C4-2B (cell line): ENCODE data around the gene SCGB1A1.

Source experiments
- H3K27ac ChIP-seq: fragments of 450-650 bp; 2 replicates; pipeline ENCODE4 v1.5.1; 2017
- CTCF ChIP-seq: fragments of 450-650 bp; conservative IDR thresholded peaks from 2 replicates; pipeline ENCODE4 v1.5.1; 2017; ENCODE audit warnings: mild to moderate bottlenecking
- ZFX ChIP-seq: fragments of 450-650 bp; IDR thresholded peaks from 2 replicates; pipeline ENCODE4 v1.6.1; 2017

Gene SCGB1A1

DNA sequence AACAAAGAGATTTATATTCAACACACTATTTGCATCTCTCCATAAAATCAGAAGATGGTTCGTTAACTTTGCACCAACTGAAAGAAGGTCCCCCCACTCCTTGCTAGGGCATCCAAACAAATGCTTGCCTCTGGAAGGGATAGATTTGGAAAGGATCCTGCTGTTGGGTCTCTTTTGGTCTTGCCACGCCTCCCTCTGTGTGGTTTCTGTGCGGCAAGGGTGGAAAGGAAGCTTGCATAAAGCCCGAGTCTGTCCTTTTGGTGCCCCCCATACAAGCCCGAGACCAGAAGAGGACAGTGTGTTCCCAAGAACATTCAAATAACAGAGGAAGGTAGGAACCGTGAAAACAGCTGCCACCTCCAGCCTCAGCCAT is 15.1 kb downstream of the SCGB1A1 start:
- no peak overlapping the region for H3K27ac ChIP-seq
- TF ChIP-seq CTCF (no peak), ZFX (no peak)

DNA sequence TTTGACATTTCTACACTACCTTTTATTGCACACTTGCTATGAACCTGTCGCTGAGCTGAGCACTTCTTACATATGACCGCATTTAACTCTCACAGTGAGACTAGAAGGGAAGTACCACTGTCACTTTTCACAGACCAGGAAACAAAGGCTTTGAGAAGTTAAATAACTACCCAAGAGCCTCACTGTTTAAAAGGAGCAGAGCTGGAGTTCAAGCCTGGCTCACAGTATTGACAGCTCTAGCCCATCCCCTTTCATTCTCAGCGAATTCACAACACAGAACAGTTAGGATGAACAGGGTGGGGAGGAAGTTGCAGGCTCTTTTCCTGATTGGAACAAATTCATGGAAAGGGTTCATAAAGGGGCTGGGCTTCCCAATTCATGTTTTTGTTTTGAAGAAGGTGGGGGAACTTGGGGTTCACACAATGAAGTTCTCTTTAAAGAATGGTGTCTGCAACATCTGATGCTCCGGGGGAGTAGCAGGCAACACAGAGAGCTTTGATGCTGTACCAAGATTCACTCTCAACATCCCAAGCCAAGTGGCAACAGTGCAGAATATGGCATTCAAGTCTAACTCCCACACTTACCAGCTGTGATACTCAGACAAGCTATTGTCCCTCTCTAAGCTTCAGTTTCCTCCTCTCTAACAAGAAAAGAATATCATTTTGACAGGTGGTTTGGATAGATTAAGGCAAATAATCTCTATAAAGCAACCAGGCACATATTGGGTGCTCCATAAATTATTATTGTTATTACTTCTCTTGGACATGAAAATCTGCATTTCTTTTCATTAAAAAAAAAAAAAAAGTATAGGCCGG is 17.2 kb downstream of the SCGB1A1 start:
- H3K27ac ChIP-seq = no peak overlapping the region
- TF ChIP-seq CTCF = no peak
- no peak for TF ChIP-seq ZFX

DNA sequence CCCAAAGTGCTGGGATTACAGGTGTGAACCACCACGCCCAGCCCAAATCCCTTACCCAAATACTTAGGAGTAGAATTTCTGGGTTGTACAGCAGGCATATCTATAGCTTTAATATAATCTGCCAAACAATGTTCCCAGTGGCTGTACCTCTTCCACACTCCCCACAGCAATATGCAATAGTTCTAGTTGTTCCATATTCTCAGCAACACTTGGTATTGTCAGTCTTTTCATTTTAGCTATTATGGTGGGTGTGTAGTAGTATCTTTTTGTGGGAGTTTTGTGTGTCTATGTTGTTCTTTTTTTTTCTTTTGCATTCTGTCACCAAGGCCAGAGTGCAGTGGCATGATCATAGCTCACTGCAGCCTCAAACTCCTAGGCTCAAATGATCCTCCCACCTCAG is 18.8 kb downstream of the SCGB1A1 start:
- H3K27ac ChIP-seq = no peak overlapping the region
- TF ChIP-seq CTCF (no peak), ZFX (no peak)

- TF ChIP-seq ZFX = no peak
- no peak for TF ChIP-seq CTCF
These were observed 19.8 kb downstream of the SCGB1A1 start for GRCh38 chr11:62438641-62439040.

DNA sequence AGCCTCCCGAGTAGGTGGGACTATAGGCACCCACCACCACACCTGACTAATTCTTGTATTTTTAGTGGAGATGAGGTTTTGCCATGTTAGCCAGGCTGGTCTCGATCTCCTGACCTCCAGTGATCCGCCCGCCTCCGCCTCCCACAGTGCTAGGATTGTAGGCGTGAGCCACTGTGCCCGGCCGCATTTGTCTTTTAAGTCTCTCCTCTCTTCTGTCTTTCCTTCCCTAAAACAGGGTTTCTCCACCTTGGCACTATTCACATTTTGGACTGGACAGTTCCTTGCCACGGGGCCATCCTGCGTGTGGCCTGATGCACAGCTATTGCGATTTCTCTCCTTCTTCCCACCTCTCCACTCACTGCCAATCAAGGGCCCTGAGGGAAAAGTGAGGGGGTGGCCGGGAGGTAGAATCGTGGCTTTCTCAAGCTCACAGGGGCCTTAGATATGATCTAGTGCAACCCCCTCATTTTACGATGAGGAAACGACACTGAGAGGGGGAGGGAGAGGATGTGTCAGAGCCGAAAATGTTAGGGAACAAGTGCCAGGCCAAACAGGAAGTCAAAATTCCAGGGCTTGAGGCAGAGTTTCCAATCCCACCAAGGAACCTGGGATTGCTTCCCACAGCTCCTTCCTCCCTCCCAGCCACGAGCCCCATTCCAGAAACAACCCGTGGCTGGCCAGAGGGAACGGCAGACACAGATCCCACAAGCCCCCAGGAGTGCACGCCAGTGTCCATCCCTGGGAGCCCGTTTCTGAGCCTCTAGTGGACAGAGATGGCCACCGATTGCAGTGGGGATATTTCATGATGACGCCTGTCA is 21.2 kb downstream of the SCGB1A1 start:
- no peak overlapping the region for H3K27ac ChIP-seq
- TF ChIP-seq CTCF (no peak), ZFX (no peak)

More at GRCh38 chr11:62438641-62439040, 19.8 kb downstream of the SCGB1A1 start:
- H3K27ac ChIP-seq = no peak overlapping the region

DNA sequence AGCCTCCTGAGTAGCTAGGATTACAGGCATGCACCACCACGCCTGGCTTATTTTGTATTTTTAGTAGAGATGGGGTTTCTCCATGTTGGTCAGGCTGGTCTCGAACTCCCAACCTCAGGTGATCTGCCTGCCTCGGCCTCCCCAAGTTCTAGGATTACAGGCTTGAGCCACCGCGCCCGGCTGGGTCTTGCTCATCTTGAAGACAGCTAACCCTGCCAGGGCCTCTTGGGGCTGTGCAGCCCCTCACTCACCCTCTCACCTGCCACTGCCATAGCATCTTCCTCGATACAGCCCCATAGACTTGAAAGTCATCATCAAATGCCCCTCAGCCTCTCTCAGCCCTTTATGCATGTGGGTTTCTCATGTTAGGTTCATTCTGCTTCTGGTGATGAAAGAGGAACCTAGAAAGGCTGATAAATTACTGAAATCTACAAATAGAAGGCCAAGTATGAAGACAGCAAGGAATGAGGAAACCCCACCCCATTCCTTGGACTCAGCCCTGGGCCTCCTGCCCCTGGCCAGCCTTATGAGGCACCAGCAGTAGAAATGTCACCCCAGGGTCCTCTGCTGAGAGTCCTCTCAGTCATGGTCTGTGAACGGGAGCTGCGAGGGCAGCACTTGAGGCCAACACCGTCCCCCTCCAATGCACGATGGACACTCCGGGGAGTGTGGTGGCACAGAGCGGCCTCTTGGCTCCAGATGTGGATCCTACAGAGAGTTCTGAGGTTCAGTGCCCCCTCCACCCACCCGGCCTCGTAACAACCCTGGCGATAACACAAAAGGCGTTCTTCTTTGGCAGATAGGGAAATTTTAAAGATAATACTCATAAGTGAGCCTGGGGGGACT is 24.8 kb downstream of the SCGB1A1 start:
- TF ChIP-seq CTCF (no peak), ZFX (no peak)

More for the DNA sequence above, 24.8 kb downstream of the SCGB1A1 start:
- H3K27ac ChIP-seq = no peak overlapping the region
